MCF 10A (cell line): ENCODE data around the gene LHB. TPM values are rescaled to one million over a fixed set of nuclear protein-coding genes. Genes with fewer than 3 reads are reported as not detected.

Experiments used
- BruUV-seq: library from RNA; stranded (reverse); fragments of 400-500 nt; replicated peaks from 2 replicates; lab custom pipeline; 2021; lab: Mats Ljungman, UMichigan
- CTCF ChIA-PET: fragments of 300-600 bp; sonication (Branson Sonifier 250); formaldehyde crosslinking; extraction: SDS; loops from one replicate; lab custom pipeline; 2021; ENCODE audit warnings: antibody characterized with exemption, inconsistent platforms; lab: Yijun Ruan, JAX
- POLR2A ChIA-PET: fragments of 300-600, 350-650 bp; sonication (Branson Sonifier 250); formaldehyde crosslinking; extraction: SDS; loops from one replicate; lab custom pipeline; 2020; ENCODE audit warnings: antibody characterized with exemption, inconsistent platforms; lab: Yijun Ruan, JAX
- DNase-seq: peaks from one replicate; pipeline ENCODE4 v3.0.0-alpha.2; 2018; ENCODE audit not compliant: unreplicated experiment
- H3K27ac Mint-ChIP-seq: one replicate; pipeline ENCODE4 v1.8.0; 2022; ENCODE audit warnings: mild to moderate bottlenecking, low read depth, mixed read lengths; ENCODE audit not compliant: unreplicated experiment
- H3K27me3 Mint-ChIP-seq: one replicate; pipeline ENCODE4 v1.8.0; 2022; ENCODE audit warnings: mixed read lengths; ENCODE audit not compliant: insufficient read depth, unreplicated experiment
- H3K36me3 Mint-ChIP-seq: one replicate; pipeline ENCODE4 v1.8.0; 2022; ENCODE audit warnings: mild to moderate bottlenecking, moderate library complexity, mixed read lengths; ENCODE audit not compliant: insufficient read depth, unreplicated experiment
- H3K4me1 Mint-ChIP-seq: one replicate; pipeline ENCODE4 v1.8.0; 2022; ENCODE audit warnings: mixed read lengths; ENCODE audit not compliant: insufficient read depth, unreplicated experiment
- H3K4me3 Mint-ChIP-seq: one replicate; pipeline ENCODE4 v1.8.0; 2022; ENCODE audit warnings: mild to moderate bottlenecking, moderate library complexity, mixed read lengths; ENCODE audit not compliant: unreplicated experiment
- H3K9me3 Mint-ChIP-seq: one replicate; pipeline ENCODE4 v1.8.0; 2022; ENCODE audit warnings: mixed read lengths; ENCODE audit not compliant: unreplicated experiment
- CTCF ChIP-seq: fragments of 200-600 bp; IDR thresholded peaks from one replicate; pipeline ENCODE4 v1.8.0; 2022; ENCODE audit warnings: antibody characterized with exemption, mild to moderate bottlenecking; ENCODE audit not compliant: unreplicated experiment
- intact Hi-C: fragments of 100-400 bp; cut with micrococcal nuclease; formaldehyde crosslinking; loops from 2 replicates; pipeline ENCODE4 v1.14.1; 2022
- total RNA-seq: library from RNA; stranded (reverse); gene quantifications from 2 replicates; pipeline ENCODE4 v1.2.3, GENCODE V29; 2022

LHB gene
- total RNA-seq, 1 experiment from 2014 or later: not detected

GRCh38 chr19:48970923-48971395, 45.9 kb downstream of the LHB start:
- intact Hi-C loops: loop anchor here (2.0 kb wide), 2 partner anchors 70 to 176 kb away; partner anchors contain the start of gene NUCB1
- H3K27ac Mint-ChIP-seq: no peak overlapping the region
- peaks cover 6% of the 10 kb centered on the region for H3K4me1 Mint-ChIP-seq
- H3K9me3 Mint-ChIP-seq: no peaks in the 10 kb centered on the region
- POLR2A ChIA-PET: interaction anchor here (0.9 to 1.4 kb wide), 3 partner anchors 9 to 98 kb away, joined by 3 to 12 read pairs (median 3); partner anchors contain the start of gene PPP1R15A
- no peaks in the 10 kb centered on the region for H3K27me3 Mint-ChIP-seq
- BruUV-seq: no TSS peak
- TF ChIP-seq CTCF: peak; percentile 89
- no peak overlapping the region for H3K4me3 Mint-ChIP-seq
- CTCF ChIA-PET: interaction anchor here (0.5 to 2.9 kb wide), 13 partner anchors 9 to 562 kb away, joined by 3 to 18 read pairs (median 4); partner anchors contain the start of genes GYS1, PPP1R15A and RUVBL2
- H3K36me3 Mint-ChIP-seq: peaks cover 75% of the 10 kb centered on the region
- DNase-seq: peak; percentile 75

- POLR2A ChIA-PET: interaction anchor here (0.9 to 1.4 kb wide), 3 partner anchors 8 to 97 kb away, joined by 3 to 12 read pairs (median 3); partner anchors contain the start of gene PPP1R15A
- H3K27ac Mint-ChIP-seq: no peak overlapping the region
- H3K4me3 Mint-ChIP-seq: no peak overlapping the region
- no TSS peak for BruUV-seq
- CTCF ChIA-PET: interaction anchor here (0.5 to 2.9 kb wide), 13 partner anchors 9 to 561 kb away, joined by 3 to 18 read pairs (median 4); partner anchors contain the start of genes GYS1, PPP1R15A and RUVBL2
- H3K27me3 Mint-ChIP-seq: no peaks in the 10 kb centered on the region
- TF ChIP-seq CTCF: no peak
- peaks cover 6% of the 10 kb centered on the region for H3K4me1 Mint-ChIP-seq
- no peak for DNase-seq
- intact Hi-C loops: loop anchor here (2.0 kb wide), 2 partner anchors 69 to 175 kb away; partner anchors contain the start of gene NUCB1
- H3K36me3 Mint-ChIP-seq: peaks cover 77% of the 10 kb centered on the region
- no peaks in the 10 kb centered on the region for H3K9me3 Mint-ChIP-seq
Measured at GRCh38 chr19:48970139-48970766, 46.6 kb downstream of the LHB start.

GRCh38 chr19:48969276-48970138, 47.4 kb downstream of the LHB start:
- no TSS peak for BruUV-seq
- ChIA-PET CTCF (interaction anchor here (1.3 to 2.9 kb wide), 6 partner anchors 11 to 128 kb away, joined by 4 to 18 read pairs (median 6); partner anchors contain the start of genes GYS1, PPP1R15A and RUVBL2), POLR2A (interaction anchor here (0.8 to 1.1 kb wide), 2 partner anchors 8 to 24 kb away, joined by 3 to 4 read pairs; partner anchors contain the start of genes GYS1 and RUVBL2)
- intact Hi-C loops: loop anchor here (2.0 kb wide), 2 partner anchors 69 to 175 kb away; partner anchors contain the start of gene NUCB1
- H3K4me1 Mint-ChIP-seq: peaks cover 11% of the 10 kb centered on the region
- H3K27ac Mint-ChIP-seq: no peak overlapping the region
- no peaks in the 10 kb centered on the region for H3K9me3 Mint-ChIP-seq
- H3K27me3 Mint-ChIP-seq: no peaks in the 10 kb centered on the region
- H3K4me3 Mint-ChIP-seq: no peak overlapping the region
- DNase-seq: peak; percentile 34
- H3K36me3 Mint-ChIP-seq: peaks cover 77% of the 10 kb centered on the region
- TF ChIP-seq CTCF: no peak
